ENCODE data around the gene ZNF75A.

The ZNF75A gene

DNA sequence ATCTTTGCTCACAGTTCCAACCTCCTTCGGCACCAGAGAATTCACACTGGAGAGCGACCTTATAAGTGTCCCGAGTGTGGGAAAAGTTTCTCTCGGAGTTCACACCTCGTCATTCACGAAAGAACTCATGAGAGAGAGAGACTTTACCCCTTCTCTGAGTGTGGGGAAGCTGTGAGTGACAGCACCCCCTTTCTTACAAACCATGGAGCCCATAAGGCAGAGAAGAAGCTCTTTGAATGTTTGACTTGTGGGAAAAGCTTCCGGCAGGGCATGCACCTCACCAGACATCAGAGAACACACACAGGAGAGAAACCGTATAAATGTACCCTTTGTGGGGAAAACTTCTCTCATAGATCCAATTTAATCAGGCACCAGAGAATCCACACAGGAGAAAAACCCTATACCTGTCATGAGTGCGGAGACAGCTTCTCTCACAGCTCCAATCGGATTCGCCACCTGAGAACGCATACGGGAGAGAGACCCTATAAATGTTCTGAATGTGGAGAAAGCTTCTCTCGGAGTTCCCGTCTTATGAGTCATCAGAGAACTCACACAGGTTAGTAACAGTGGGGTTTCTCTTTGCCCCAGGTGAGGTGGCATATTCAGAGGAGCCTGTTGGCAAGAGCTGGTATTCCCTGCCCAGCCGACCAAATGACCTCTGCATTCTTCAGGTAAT is 15.2 kb upstream of the ZNF75A start:
- DNase-seq, result no peak

DNA sequence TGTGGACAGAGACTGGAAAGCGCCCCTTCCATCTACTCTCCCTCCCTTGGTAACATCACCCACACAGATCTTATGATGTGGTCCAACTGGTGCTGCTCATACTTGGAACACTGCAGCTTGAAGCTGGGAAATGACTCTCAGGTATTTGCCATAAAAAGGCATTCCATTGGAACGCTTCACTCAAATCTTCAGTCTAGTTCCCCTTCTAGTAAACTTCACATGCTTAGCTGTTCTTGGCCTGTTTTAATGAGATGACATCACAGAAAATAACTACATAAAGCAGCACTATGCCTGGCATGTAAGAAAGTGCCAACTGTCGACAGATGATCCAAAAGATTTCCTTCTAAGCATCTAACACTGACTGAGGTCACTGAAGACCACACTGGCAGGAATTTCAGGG is 12.7 kb upstream of the ZNF75A start:
- no peak for DNase-seq

DNA sequence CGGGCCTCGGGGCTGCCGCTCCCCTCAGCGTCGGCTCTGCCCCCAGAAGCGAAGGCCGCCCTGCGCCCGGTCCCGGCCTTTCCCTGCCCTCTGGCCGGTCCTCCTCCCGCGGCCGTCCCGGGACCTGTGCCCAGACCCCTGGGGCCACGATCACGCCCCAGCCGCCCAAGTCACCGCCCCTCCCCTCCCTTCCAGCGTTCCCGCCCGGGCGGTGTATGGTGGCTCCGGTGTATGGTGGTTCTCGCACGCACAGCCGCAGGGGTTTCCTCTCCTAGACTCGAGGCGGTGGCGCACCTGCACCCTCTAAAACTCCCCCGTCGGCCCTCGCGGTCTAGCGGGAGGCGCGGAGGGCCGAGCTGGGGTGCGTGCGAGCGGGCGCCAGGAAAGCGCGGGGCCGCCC is 10.1 kb upstream of the ZNF75A start:
- no peak for DNase-seq

DNA sequence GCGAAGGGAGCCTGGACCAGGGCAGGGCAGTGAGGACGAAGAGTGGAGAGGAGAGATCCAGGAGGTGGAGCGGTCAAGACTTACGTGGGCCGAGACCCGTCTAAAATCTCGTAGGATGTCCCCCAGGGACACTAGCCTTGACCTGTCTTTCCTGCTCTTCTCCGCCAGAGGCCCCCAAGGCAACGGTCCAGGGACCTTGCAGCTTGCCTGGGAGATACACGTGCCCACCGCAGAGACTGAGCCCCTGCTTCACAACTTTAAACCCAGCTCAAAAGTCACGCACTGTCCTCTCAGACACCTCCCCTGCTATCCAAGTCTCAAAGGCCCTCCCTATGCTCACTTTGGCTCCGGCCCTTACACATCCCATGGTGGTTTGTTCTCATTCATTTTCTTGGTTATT is 9.5 kb upstream of the ZNF75A start:
- no peak for DNase-seq

DNA sequence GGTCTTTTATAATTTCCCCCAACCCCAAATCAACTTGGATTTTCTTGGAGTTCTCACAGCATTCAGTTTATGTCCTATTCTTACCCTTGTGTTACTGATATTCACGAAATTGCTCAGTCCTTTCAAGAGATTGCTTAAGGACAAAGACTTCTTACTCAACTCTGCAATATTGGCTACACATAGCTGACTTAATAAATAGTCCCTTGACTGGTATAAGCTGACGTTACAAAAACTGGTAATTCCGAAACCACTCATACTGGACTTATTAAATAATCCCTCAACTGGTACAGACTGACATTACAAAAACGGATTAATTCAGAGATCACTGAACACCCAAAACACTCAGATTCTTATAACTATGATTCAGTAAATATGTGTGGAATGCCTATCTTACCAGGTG is 927 bp upstream of the ZNF75A start:
- no peak for DNase-seq

DNA sequence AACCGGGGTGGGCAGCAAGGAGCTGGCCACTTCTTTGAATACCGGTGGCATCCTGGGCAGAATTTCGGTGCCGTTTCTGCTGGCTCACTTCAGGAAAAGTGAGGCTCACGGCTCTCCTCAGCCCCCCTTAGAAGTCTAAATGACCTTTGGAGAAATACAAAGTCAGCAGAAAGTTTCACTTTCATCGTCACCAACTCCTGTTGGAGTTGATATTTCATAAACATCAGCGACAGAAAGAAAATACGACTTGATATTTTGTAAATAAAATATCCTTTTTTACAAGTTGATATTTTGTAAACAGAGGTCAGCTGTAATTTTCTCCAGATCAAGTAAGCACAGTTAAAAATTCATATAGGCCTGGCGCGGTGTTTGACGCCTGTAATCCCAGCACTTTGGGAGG is 781 bp downstream of the ZNF75A start:
- no peak for DNase-seq

DNA sequence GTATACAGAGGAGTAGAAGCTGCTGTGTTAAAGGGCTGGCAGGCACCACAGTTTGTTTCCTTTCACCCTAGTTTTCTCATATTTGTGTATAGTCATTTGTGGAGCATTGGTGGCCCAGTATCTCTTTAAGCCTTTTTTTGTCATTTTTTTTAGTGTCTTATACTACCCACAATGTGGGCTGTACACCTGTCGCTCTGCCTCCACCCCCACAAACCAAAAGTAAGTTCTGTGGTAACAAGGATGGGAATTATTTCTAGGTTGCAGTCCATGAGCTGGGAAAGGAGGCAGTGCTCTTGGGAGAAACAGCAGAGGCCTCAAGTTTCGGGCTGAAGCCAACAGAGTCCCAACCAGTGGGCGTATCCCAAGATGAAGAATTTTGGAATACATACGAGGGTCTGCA is 6.2 kb downstream of the ZNF75A start:
- DNase-seq, result no peak

DNA sequence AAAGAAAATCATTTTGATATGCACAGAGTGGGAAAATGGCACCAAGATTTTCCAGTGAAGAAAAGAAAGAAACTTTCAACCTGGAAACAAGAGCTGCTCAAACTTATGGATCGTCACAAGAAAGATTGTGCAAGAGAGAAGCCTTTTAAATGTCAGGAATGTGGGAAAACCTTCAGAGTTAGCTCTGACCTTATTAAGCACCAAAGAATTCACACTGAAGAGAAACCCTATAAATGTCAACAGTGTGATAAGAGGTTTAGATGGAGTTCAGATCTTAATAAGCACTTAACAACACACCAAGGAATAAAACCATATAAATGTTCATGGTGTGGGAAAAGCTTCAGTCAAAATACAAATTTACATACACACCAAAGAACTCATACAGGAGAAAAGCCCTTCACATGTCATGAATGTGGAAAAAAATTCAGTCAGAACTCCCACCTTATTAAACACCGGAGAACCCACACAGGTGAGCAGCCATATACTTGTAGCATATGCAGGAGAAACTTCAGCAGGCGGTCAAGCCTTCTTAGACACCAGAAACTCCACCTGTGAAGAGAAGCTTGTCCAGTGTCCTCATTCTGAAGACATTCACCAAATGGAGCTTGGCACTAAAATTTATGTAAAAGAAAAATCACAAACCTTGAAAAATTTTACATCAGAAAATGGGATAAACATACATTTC is 12.2 kb downstream of the ZNF75A start:
- no peak for DNase-seq

DNA sequence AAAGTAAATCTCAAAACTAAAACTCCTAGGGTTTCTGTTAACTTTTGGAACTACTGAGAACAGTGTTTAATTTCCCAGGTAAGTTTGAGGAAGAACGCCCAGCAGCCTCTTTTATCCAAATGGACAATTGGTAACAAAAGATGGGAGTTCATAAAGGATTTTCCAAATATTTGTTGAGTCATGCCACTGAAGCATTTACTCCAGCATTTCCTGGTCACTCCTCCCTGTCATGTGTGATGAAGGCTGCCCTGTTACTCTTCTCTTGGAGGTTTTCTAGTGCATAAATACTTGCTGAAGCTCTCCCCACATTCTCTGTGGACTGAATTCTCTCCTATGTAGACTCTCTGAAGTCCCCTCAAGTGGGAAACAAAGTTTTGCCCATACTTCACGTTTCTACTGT is 16.5 kb downstream of the ZNF75A start:
- DNase-seq, result no peak

DNA sequence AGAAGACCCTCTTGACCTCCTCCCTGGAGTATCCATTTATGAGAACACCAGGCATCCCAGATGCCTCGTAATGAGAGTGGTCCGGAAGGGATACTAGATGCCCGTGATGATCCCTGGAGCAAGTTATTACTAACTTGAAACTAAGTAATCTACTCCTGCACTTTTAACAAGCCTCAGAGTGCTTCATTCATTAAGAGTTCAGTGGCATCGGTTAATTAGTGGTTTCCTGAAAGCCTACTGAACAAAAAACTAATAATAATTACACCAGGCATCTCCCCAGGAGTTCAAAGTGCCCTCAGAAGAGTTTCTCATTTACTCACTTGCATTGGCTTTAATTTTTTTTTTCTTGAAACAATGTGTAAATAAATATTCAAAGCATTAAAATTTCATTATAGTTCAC is 22.2 kb downstream of the ZNF75A start:
- no peak for DNase-seq

DNA sequence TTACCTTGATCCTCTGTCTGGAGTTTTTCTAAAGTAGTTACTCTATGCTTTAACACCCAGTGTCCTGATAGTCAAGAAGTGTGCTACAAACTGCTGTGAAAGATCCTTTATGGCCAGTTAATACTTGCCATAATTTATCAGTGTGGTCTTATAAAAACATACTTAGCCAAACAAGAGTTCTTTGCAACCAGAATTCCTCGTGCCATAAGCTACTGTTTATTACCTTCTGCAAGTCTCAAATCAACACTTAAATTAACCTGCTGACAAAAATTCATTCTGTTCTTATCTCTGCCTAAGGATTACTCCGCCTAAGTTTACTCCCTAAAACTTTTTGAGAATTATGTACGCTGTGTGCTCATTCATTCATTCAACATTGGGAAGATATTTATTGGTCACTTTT is 22.8 kb downstream of the ZNF75A start:
- DNase-seq, result no peak

DNA sequence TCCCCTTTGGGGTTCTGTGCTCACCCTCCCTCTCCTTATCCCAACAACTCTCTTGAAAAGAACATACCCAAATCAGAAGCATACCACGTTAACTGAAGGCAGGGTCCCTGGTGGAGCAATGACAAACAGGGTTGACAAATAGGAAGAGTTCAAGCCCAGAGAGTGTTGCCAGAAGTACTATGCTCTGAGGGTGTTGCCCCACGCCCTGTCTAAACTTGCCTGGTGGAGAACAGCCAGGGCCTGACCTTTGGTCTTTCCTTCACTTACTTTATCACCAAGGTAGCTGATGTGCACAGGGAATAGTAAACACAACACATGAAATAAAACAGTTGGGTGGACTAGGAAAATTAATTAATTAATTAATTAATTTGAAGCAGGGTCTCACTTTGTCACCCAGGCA is 23.3 kb downstream of the ZNF75A start:
- no peak for DNase-seq

DNA sequence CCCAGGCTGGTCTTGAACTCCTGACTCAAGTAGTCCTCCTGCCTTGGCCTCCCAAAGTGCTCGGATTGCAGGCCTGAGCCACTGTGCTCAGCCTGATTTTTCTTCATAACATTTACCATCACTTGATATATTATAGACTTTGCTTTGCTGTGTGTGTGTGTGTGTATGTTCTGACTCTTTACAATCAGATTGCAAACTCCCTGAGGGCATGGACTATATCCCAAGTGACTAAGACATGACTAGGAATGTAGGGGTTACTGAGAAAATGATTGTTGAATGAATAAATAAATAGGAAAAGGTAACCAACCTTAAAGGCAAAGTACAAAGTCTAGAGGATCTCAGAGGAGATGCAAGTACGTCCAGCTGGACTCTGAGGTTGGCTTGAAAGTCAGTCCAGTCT is 40.7 kb downstream of the ZNF75A start:
- no peak for DNase-seq

DNA sequence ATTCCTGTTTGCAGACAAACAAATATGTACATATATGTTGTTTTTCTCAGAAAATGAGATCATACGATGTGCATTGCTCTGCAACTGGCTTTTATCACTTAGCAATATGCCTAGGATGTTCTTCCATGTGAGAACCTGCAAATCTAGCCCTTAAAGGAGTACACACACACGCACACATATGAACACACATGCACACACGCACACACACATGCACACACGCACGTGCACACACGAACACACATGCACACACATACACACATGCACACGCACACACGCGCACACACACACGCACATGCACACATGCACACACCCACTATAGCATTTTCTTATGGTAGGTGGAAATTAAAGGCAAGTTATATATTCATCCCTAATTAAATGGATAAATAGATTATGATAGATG is 42.3 kb downstream of the ZNF75A start:
- no peak for DNase-seq

DNA sequence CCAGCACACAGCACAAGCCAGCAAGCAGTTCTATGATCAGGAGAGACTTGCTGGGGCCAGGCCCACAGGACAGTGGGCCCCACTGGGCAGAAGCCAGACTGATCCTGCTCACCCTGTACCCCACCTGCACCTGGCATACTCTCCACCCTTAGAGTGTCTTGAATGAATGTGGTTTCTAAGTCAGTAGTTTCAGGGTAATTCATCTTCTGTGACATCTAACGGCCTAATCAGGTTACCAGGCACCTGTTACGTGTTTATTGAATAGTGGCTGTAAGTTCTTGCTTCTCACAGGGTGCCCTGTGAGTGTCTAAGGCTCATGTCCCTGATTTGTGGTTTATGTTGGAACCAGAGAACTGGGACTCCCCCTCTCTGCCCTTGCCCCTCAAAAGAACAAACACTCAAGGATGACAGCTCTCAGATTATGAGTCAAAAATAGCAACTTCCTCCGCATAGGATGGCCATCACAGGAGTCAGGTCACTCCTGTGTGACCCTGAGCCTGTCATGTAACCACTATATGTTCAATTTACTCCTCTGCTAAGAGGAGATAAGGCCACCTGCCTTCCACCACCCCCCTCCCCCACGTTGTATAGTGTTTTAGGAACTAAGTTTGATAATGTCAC is 43.4 kb downstream of the ZNF75A start:
- DNase-seq, result no peak

DNA sequence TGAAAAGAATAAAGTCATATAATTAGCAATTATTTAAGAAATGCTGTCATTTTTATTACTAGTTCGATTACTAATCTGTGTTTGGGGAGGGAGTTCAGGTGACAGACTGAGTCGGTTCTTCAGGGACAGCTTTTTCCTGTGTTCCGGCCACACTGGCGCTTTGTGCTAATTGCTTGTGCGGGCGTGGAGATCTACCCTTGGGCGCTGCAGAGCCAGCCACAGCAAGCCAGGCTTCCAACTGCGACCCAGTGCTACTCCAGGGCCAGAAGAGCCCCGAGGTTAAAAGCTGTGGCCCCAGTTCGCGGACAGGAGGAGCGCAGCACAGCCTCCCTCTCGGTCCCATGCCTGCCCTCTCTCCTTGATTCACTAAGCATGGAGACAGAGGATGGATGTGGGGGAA is 43.9 kb downstream of the ZNF75A start:
- no peak for DNase-seq

DNA sequence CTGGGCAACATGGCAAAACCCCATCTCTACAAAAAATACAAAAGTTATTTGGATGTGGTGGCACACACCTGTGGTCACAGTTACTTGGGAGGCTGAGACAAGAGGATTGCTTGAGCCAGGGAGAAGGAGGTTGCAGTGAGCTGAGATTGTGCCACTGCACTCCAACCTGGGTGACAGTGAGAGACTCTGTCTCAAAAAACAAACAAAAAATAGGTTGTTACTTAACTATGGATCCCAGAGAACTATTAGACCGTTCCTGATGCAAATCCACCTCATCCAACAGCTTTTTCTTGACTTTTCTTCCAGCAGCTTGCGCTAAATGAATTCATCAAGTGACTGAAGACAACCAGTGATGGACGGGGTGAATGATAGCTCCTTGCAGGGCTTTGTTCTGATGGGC is 50.3 kb downstream of the ZNF75A start, which contains the start of gene OR2C1:
Gene OR2C1, plus strand, starts transcription at position 301 of the 400 bp plus-strand sequence. Its CDS starts 52 bp downstream, at position 353.
- DNase-seq, result no peak

DNA sequence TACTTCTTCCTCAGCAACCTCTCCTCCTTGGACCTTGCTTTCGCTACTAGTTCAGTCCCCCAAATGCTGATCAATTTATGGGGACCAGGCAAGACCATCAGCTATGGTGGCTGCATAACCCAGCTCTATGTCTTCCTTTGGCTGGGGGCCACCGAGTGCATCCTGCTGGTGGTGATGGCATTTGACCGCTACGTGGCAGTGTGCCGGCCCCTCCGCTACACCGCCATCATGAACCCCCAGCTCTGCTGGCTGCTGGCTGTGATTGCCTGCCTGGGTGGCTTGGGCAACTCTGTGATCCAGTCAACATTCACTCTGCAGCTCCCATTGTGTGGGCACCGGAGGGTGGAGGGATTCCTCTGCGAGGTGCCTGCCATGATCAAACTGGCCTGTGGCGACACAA is 50.8 kb downstream of the ZNF75A start:
- DNase-seq, result no peak

DNA sequence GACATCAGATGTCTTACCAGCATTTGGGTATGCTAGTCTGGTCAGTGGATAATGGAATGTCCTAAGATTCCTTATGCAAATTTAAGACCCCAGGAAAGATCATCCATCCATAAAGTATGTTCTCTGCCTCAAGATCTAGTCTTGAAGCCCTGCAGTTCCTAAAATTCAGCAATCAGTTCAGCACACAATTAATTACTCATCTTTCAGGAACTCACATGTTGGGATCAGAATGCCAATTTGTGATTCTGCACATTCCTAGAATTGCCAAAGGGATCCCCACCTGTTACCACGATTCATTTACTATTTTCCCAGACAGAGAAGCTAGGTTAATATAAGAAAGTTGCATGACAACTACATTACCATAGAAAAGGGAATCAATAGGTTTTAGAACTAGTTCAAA is 53.6 kb downstream of the ZNF75A start:
- no peak for DNase-seq

DNA sequence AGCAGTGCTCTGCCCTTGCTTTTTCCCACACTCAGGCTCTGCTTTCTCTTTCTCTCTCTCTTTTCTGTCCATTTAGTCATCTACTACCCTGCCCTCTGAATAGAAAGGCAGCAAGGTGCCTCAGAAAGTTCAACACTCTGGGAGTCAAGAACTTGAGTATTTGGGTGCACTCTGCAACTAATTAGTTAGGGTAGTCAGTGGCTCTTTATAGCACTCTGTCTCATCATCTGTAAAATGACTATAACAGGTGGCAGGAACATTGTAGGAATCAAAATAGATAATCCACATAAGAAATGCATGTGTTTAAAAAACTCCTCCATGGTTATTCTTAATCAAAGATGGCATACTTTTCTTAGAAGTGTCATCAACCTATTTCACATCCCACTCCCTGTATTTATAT is 57.6 kb downstream of the ZNF75A start:
- DNase-seq, result no peak

DNA sequence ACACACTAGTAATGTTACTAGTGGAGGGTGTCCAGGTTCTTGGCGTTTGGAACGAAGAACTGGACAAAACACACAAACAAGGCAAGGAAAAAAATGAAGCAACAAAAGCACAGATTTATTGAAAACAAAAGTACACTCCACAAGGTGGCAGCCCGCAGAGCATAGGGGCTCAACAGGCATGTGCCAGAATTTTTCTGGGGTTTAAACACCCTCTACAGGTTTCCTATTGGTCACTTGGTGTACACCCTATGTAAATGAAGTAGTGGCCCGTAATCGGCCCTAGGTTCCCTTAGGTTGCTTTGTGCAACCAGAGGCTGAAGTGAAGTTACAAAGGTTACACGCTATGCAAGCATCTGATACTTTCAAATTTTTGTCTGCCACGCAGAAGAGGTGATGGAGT is 58.5 kb downstream of the ZNF75A start:
- DNase-seq, result no peak

DNA sequence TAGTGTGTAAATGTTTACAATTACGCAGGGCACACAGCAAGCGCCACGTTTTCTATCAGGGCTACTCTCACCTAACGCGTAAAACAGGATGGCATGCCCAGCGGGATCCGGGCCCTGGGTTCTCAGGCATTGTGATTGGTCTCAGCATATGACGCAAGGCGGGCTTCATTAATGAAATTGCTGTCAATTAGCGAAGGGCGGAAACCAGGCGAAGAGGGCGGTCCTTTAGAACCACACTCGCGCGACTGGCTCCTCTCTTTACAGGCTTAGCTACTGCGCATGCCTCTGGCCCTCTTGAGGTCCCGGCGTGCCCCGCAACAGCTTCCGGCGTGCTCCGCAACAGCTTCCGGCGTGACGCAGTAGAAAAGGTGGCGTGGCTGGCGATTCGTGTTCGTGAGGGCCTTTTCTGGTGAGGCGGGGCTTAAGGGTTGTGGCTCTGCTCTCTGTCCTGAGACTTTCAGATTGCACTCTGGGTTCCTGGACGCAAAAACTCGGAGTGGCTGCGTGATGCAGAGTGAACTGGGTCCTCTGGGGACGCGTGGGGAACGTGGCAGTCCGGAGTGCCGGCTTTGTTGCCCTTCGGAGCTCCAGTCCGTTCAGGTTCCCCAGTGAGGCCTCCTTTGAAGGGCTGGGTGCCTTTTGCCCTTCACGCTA is 59.6 kb downstream of the ZNF75A start:
- peak; percentile 93 for DNase-seq

Data from NCI-H2171 (cell line).